Activated CD8-positive, alpha-beta T cell treated with anti-CD3 and anti-CD28 coated beads, Interleukin-2, amount 10 ng/mL, durations not matched to agents 7 days and 5 days (primary cell): ENCODE measurements around the gene ARHGEF37. TPM values are rescaled to one million over a fixed set of nuclear protein-coding genes. Genes with fewer than 3 reads are reported as not detected.
A peak's percentile ranks its signal among the peaks of the same experiment; 100 is the strongest.

Source experiments
- ATAC-seq: fragments of 150-1000 bp; cut with Tn5 transposase; one replicate; pipeline ENCODE4 v1.10.0; 2021; ENCODE audit warnings: moderate library complexity
- CTCF ChIA-PET: fragments of 350-600 bp; sonication (Branson Sonifier 250); formaldehyde crosslinking; loops from one replicate; lab custom pipeline; 2021; ENCODE audit warnings: antibody characterized with exemption; lab: Charles Lee
- POLR2A ChIA-PET: fragments of 350-600 bp; sonication (Branson Sonifier 250); formaldehyde crosslinking; loops from one replicate; lab custom pipeline; 2021; ENCODE audit warnings: antibody characterized with exemption; lab: Charles Lee
- DNase-seq: peaks from one replicate; pipeline ENCODE4 v3.0.0-alpha.2; 2020
- H3K27ac Mint-ChIP-seq: one replicate; pipeline ENCODE4 v1.8.0; 2021; ENCODE audit warnings: mild to moderate bottlenecking, mixed read lengths
- H3K27me3 Mint-ChIP-seq: one replicate; pipeline ENCODE4 v1.8.0; 2021; ENCODE audit warnings: low read depth, mixed read lengths
- H3K36me3 Mint-ChIP-seq: one replicate; pipeline ENCODE4 v1.8.0; 2021; ENCODE audit warnings: low read depth, mixed read lengths
- H3K4me1 Mint-ChIP-seq: one replicate; pipeline ENCODE4 v1.8.0; 2021; ENCODE audit warnings: low read depth, mixed read lengths
- H3K4me3 Mint-ChIP-seq: one replicate; pipeline ENCODE4 v1.8.0; 2021; ENCODE audit warnings: mild to moderate bottlenecking, mixed read lengths
- H3K9me3 Mint-ChIP-seq: one replicate; pipeline ENCODE4 v1.8.0; 2022; ENCODE audit warnings: mixed read lengths; ENCODE audit not compliant: insufficient read depth
- total RNA-seq, 2 experiments: library from RNA; stranded (reverse); gene quantifications; one replicate each; pipeline ENCODE4 v1.2.3, GENCODE V29; 2021

Gene ARHGEF37
- total RNA-seq, 2 experiments from 2014 or later, result 1.0 to 1.4 TPM

GRCh38 chr5:149603210-149603609 lies 21.9 kb downstream of the ARHGEF37 start:
- no peak for ATAC-seq
- Mint-ChIP-seq H3K4me1 (peaks cover 16% of the 10 kb centered on the region), H3K36me3 (no peaks in the 10 kb centered on the region), H3K27ac (no peak overlapping the region), H3K4me3 (no peak overlapping the region), H3K27me3 (peaks cover 6% of the 10 kb centered on the region), H3K9me3 (no peaks in the 10 kb centered on the region)
- ChIA-PET CTCF (no interaction called here), POLR2A (no interaction called here)
- DNase-seq, result no peak

- ATAC-seq (no peak), DNase-seq (no peak)
- ChIA-PET CTCF (no interaction called here), POLR2A (no interaction called here)
- H3K4me3 Mint-ChIP-seq, result no peak overlapping the region
- H3K4me1 Mint-ChIP-seq, result peaks cover 16% of the 10 kb centered on the region
- peaks cover 6% of the 10 kb centered on the region for H3K27me3 Mint-ChIP-seq
- no peaks in the 10 kb centered on the region for H3K36me3 Mint-ChIP-seq
- no peaks in the 10 kb centered on the region for H3K9me3 Mint-ChIP-seq
- H3K27ac Mint-ChIP-seq, result no peak overlapping the region
These were observed 22.6 kb downstream of the ARHGEF37 start for GRCh38 chr5:149603920-149604319.

- ChIA-PET POLR2A (no interaction called here), CTCF (no interaction called here)
- Mint-ChIP-seq H3K27ac (no peak overlapping the region), H3K9me3 (no peaks in the 10 kb centered on the region), H3K4me3 (no peak overlapping the region), H3K36me3 (no peaks in the 10 kb centered on the region), H3K4me1 (peaks cover 16% of the 10 kb centered on the region), H3K27me3 (peaks cover 6% of the 10 kb centered on the region)
- DNase-seq (no peak), ATAC-seq (no peak)
These were observed 23.0 kb downstream of the ARHGEF37 start for GRCh38 chr5:149604321-149604720.

- Mint-ChIP-seq H3K4me1 (peaks cover 16% of the 10 kb centered on the region), H3K9me3 (no peaks in the 10 kb centered on the region), H3K27me3 (peaks cover 6% of the 10 kb centered on the region), H3K36me3 (no peaks in the 10 kb centered on the region), H3K4me3 (no peak overlapping the region), H3K27ac (peak overlapping the region; percentile 3)
- CTCF ChIA-PET, result interaction anchor here (0.8 kb wide), 1 partner anchor 11 kb away, joined by 3 read pairs; no protein-coding TSS in a partner anchor
- ATAC-seq, result no peak
- no peak for DNase-seq
- POLR2A ChIA-PET, result no interaction called here
These were observed 24.2 kb downstream of the ARHGEF37 start for GRCh38 chr5:149605354-149605997.

- H3K9me3 Mint-ChIP-seq, result no peaks in the 10 kb centered on the region
- peaks cover 16% of the 10 kb centered on the region for H3K4me1 Mint-ChIP-seq
- peak overlapping the region; percentile 56 for H3K27ac Mint-ChIP-seq
- POLR2A ChIA-PET, result no interaction called here
- peaks cover 6% of the 10 kb centered on the region for H3K27me3 Mint-ChIP-seq
- H3K4me3 Mint-ChIP-seq, result no peak overlapping the region
- ATAC-seq, result peak; percentile 33
- CTCF ChIA-PET, result interaction anchor here (0.8 kb wide), 1 partner anchor 12 kb away, joined by 3 read pairs; no protein-coding TSS in a partner anchor
- no peak for DNase-seq
- H3K36me3 Mint-ChIP-seq, result no peaks in the 10 kb centered on the region
These were observed 24.9 kb downstream of the ARHGEF37 start for GRCh38 chr5:149605998-149606724.

GRCh38 chr5:149608936-149609545 lies 27.7 kb downstream of the ARHGEF37 start:
- Mint-ChIP-seq H3K9me3 (no peaks in the 10 kb centered on the region), H3K27me3 (no peaks in the 10 kb centered on the region), H3K4me3 (no peak overlapping the region), H3K27ac (no peak overlapping the region), H3K36me3 (no peaks in the 10 kb centered on the region), H3K4me1 (peaks cover 16% of the 10 kb centered on the region)
- no peak for ATAC-seq
- POLR2A ChIA-PET, result no interaction called here
- DNase-seq, result no peak
- CTCF ChIA-PET, result interaction anchor here (1.0 to 2.2 kb wide), 4 partner anchors 9 to 237 kb away, joined by 3 to 6 read pairs (median 4); no protein-coding TSS in a partner anchor

- H3K27ac Mint-ChIP-seq, result no peak overlapping the region
- ATAC-seq, result no peak
- POLR2A ChIA-PET, result no interaction called here
- no peaks in the 10 kb centered on the region for H3K36me3 Mint-ChIP-seq
- peaks cover 16% of the 10 kb centered on the region for H3K4me1 Mint-ChIP-seq
- CTCF ChIA-PET, result interaction anchor here (0.8 to 2.2 kb wide), 5 partner anchors 9 to 238 kb away, joined by 3 to 6 read pairs (median 3); no protein-coding TSS in a partner anchor
- H3K9me3 Mint-ChIP-seq, result no peaks in the 10 kb centered on the region
- DNase-seq, result no peak
- no peak overlapping the region for H3K4me3 Mint-ChIP-seq
- H3K27me3 Mint-ChIP-seq, result no peaks in the 10 kb centered on the region
These were observed 28.4 kb downstream of the ARHGEF37 start for GRCh38 chr5:149609640-149610219.

- ChIA-PET CTCF (interaction anchor here (1.1 to 2.2 kb wide), 2 partner anchors 46 to 176 kb away, joined by 4 to 6 read pairs; no protein-coding TSS in a partner anchor), POLR2A (no interaction called here)
- peaks cover 13% of the 10 kb centered on the region for H3K4me1 Mint-ChIP-seq
- no peak overlapping the region for H3K27ac Mint-ChIP-seq
- H3K27me3 Mint-ChIP-seq, result no peaks in the 10 kb centered on the region
- H3K9me3 Mint-ChIP-seq, result no peaks in the 10 kb centered on the region
- ATAC-seq (no peak), DNase-seq (no peak)
- no peak overlapping the region for H3K4me3 Mint-ChIP-seq
- no peaks in the 10 kb centered on the region for H3K36me3 Mint-ChIP-seq
These were observed 29.4 kb downstream of the ARHGEF37 start for GRCh38 chr5:149610589-149611255.

GRCh38 chr5:149611326-149611725 lies 30.0 kb downstream of the ARHGEF37 start:
- ChIA-PET CTCF (interaction anchor here (1.1 to 2.2 kb wide), 2 partner anchors 47 to 176 kb away, joined by 4 to 6 read pairs; no protein-coding TSS in a partner anchor), POLR2A (no interaction called here)
- no peak overlapping the region for H3K27ac Mint-ChIP-seq
- ATAC-seq (no peak), DNase-seq (no peak)
- no peaks in the 10 kb centered on the region for H3K9me3 Mint-ChIP-seq
- peaks cover 11% of the 10 kb centered on the region for H3K4me1 Mint-ChIP-seq
- H3K36me3 Mint-ChIP-seq, result no peaks in the 10 kb centered on the region
- no peaks in the 10 kb centered on the region for H3K27me3 Mint-ChIP-seq
- no peak overlapping the region for H3K4me3 Mint-ChIP-seq

GRCh38 chr5:149614034-149614907 lies 33.0 kb downstream of the ARHGEF37 start:
- H3K4me3 Mint-ChIP-seq, result no peak overlapping the region
- no peaks in the 10 kb centered on the region for H3K9me3 Mint-ChIP-seq
- H3K27ac Mint-ChIP-seq, result no peak overlapping the region
- DNase-seq, result no peak
- ATAC-seq, result no peak
- no peaks in the 10 kb centered on the region for H3K36me3 Mint-ChIP-seq
- no peaks in the 10 kb centered on the region for H3K27me3 Mint-ChIP-seq
- POLR2A ChIA-PET, result interaction anchor here (0.6 kb wide), 1 partner anchor 238 kb away, joined by 3 read pairs; no protein-coding TSS in a partner anchor
- CTCF ChIA-PET, result no interaction called here
- peaks cover 11% of the 10 kb centered on the region for H3K4me1 Mint-ChIP-seq
